H9 (cell line): ENCODE measurements around the gene SEMA5A. TPM values are rescaled to one million over a fixed set of nuclear protein-coding genes. Genes with fewer than 3 reads are reported as not detected.

Experiments
- DNase-seq: peaks from one replicate; pipeline ENCODE4 v3.0.0-alpha.2; 2017
- H2AFZ ChIP-seq: one replicate; pipeline ENCODE4 v1.6.1; 2013; ENCODE audit warnings: mild to moderate bottlenecking, low read length, control low read depth, moderate library complexity
- H2AK5ac ChIP-seq: 2 replicates; pipeline ENCODE4 v1.6.1; 2013; ENCODE audit warnings: low read length, control low read depth, mixed read lengths; ENCODE audit not compliant: insufficient read length
- H2BK120ac ChIP-seq: one replicate; pipeline ENCODE4 v1.6.1; 2013; ENCODE audit warnings: low read depth, mild to moderate bottlenecking, low read length, control low read depth, inconsistent platforms; ENCODE audit not compliant: poor library complexity, severe bottlenecking
- H2BK12ac ChIP-seq: 2 replicates; pipeline ENCODE4 v1.6.1; 2013; ENCODE audit warnings: low read length, control low read depth, mixed read lengths, low read depth; ENCODE audit not compliant: insufficient read length
- H2BK15ac ChIP-seq: 2 replicates; pipeline ENCODE4 v1.6.1; 2013; ENCODE audit warnings: low read depth, low read length, control low read depth
- H2BK20ac ChIP-seq: one replicate; pipeline ENCODE4 v1.6.1; 2013; ENCODE audit warnings: low read depth, mild to moderate bottlenecking, low read length, control low read depth, inconsistent platforms; ENCODE audit not compliant: poor library complexity, severe bottlenecking
- H2BK5ac ChIP-seq: 2 replicates; pipeline ENCODE4 v1.6.1; 2013; ENCODE audit warnings: low read length, control low read depth, mixed read lengths; ENCODE audit not compliant: insufficient read length
- H3K14ac ChIP-seq: 2 replicates; pipeline ENCODE4 v1.6.1; 2013; ENCODE audit warnings: low read length, control low read depth; ENCODE audit not compliant: insufficient read depth
- H3K18ac ChIP-seq: 2 replicates; pipeline ENCODE4 v1.6.1; 2013; ENCODE audit warnings: low read depth, mild to moderate bottlenecking, mixed read lengths, low read length, control low read depth; ENCODE audit not compliant: insufficient read length
- H3K23ac ChIP-seq: 2 replicates; pipeline ENCODE4 v1.6.1; 2013; ENCODE audit warnings: low read length, control low read depth, mixed read lengths, low read depth; ENCODE audit not compliant: insufficient read length
- H3K23me2 ChIP-seq: 2 replicates; pipeline ENCODE4 v1.6.1; 2013; ENCODE audit warnings: low read depth, mild to moderate bottlenecking, mixed read lengths, low read length, control low read depth; ENCODE audit not compliant: insufficient read length, poor library complexity, severe bottlenecking
- H3K27ac ChIP-seq: 2 replicates; pipeline ENCODE4 v1.5.1; 2013; ENCODE audit warnings: low read length, control low read depth, mixed read lengths, low read depth; ENCODE audit not compliant: insufficient read length
- H3K27me3 ChIP-seq: 2 replicates; pipeline ENCODE4 v1.6.1; 2013; ENCODE audit warnings: low read length, control low read depth, inconsistent platforms; ENCODE audit not compliant: insufficient read depth
- H3K4ac ChIP-seq: 2 replicates; pipeline ENCODE4 v1.6.1; 2013; ENCODE audit warnings: low read depth, mild to moderate bottlenecking, control low read depth, inconsistent platforms, low read length, moderate library complexity
- H3K4me1 ChIP-seq: 2 replicates; pipeline ENCODE4 v1.6.1; 2013; ENCODE audit warnings: low read length, control low read depth, inconsistent platforms; ENCODE audit not compliant: insufficient read depth
- H3K4me2 ChIP-seq: 2 replicates; pipeline ENCODE4 v1.6.1; 2013; ENCODE audit warnings: low read length, control low read depth, mixed read lengths; ENCODE audit not compliant: insufficient read length, insufficient read depth
- H3K56ac ChIP-seq: 2 replicates; pipeline ENCODE4 v1.6.1; 2013; ENCODE audit warnings: low read depth, mild to moderate bottlenecking, mixed read lengths, low read length, control low read depth; ENCODE audit not compliant: insufficient read length
- H3K79me1 ChIP-seq: 2 replicates; pipeline ENCODE4 v1.6.1; 2013; ENCODE audit warnings: low read depth, mild to moderate bottlenecking, moderate library complexity, low read length, control low read depth, inconsistent platforms; ENCODE audit not compliant: insufficient read depth, poor library complexity, severe bottlenecking
- H3K79me2 ChIP-seq: 2 replicates; pipeline ENCODE4 v1.6.1; 2013; ENCODE audit warnings: low read length, control low read depth, inconsistent platforms; ENCODE audit not compliant: insufficient read depth
- H3K9ac ChIP-seq: 2 replicates; pipeline ENCODE4 v1.6.1; 2013; ENCODE audit warnings: low read length, control low read depth, mixed read lengths; ENCODE audit not compliant: insufficient read length; ENCODE audit errors: extremely low read depth
- H3K9me3 ChIP-seq: one replicate; pipeline ENCODE4 v1.6.1; 2013; ENCODE audit warnings: low read depth, low read length, inconsistent platforms; ENCODE audit not compliant: control insufficient read depth
- H3T11ph ChIP-seq: one replicate; pipeline ENCODE4 v1.6.1; 2013; ENCODE audit warnings: mild to moderate bottlenecking, low read length, control low read depth, inconsistent platforms
- H4K20me1 ChIP-seq: one replicate; pipeline ENCODE4 v1.6.1; 2013; ENCODE audit not compliant: control insufficient read depth, insufficient read length, insufficient read depth
- H4K5ac ChIP-seq: 2 replicates; pipeline ENCODE4 v1.6.1; 2013; ENCODE audit warnings: low read depth, mild to moderate bottlenecking, mixed read lengths, low read length, control low read depth; ENCODE audit not compliant: insufficient read length
- H4K8ac ChIP-seq: replicated peaks from 2 replicates; pipeline ENCODE4 v1.6.1; 2013; ENCODE audit warnings: low read length, control low read depth, mixed read lengths, low read depth; ENCODE audit not compliant: insufficient read length
- H4K91ac ChIP-seq: 2 replicates; pipeline ENCODE4 v1.6.1; 2013; ENCODE audit warnings: low read depth, mild to moderate bottlenecking, moderate library complexity, mixed read lengths, low read length, control low read depth; ENCODE audit not compliant: insufficient read length
- H3K27ac Mint-ChIP-seq, 3 experiments: 2 replicates in 2 of 3; 3 replicates in 1 of 3; pipeline ENCODE4 v1.8.0; 2020 to 2021; ENCODE audit warnings: mixed read lengths in 3 of 3, mild to moderate bottlenecking in 1 of 3, moderate library complexity in 1 of 3
- H3K27me3 Mint-ChIP-seq: 2 replicates; pipeline ENCODE4 v1.8.0; 2021; ENCODE audit warnings: low read depth, mild to moderate bottlenecking, moderate library complexity, mixed read lengths
- H3K36me3 Mint-ChIP-seq, 3 experiments: 2 replicates in 2 of 3; 3 replicates in 1 of 3; pipeline ENCODE4 v1.8.0; 2020 to 2021; ENCODE audit warnings: low read depth in 3 of 3, mixed read lengths in 3 of 3; ENCODE audit not compliant: insufficient read depth in 1 of 3
- H3K4me1 Mint-ChIP-seq, 2 experiments: 2 replicates each; pipeline ENCODE4 v1.8.0; 2020; ENCODE audit warnings: mixed read lengths in 2 of 2
- H3K4me3 Mint-ChIP-seq, 2 experiments: 2 replicates in 1 of 2; 3 replicates in 1 of 2; pipeline ENCODE4 v1.8.0; 2020 to 2021; ENCODE audit warnings: mild to moderate bottlenecking in 2 of 2, mixed read lengths in 2 of 2, moderate library complexity in 1 of 2
- H3K9me3 Mint-ChIP-seq, 2 experiments: 2 replicates in 1 of 2; 3 replicates in 1 of 2; pipeline ENCODE4 v1.8.0; 2020; ENCODE audit warnings: mild to moderate bottlenecking in 2 of 2, mixed read lengths in 2 of 2, moderate library complexity in 1 of 2
- WGBS: extraction: QIAGEN DNeasy Blood & Tissue Kit; methylation state at CpG from one replicate; pipeline ENCODE4 v1.1.7; 2013; ENCODE audit warnings: missing lambda C conversion rate, low lambda C conversion rate, mixed read lengths; ENCODE audit not compliant: insufficient read length; ENCODE audit errors: extremely low coverage; 5-methylcytosine and 5-hydroxymethylcytosine counted together
- total RNA-seq: library from RNA; stranded (reverse); gene quantifications from 2 replicates; pipeline ENCODE4 v1.2.1, GENCODE V29; 2021
- TF ChIP-seq, protein P1 (sequence below): fragments of 200-600 bp; sonication (generic); conservative IDR thresholded peaks from 3 replicates; pipeline ENCODE4 v1.8.0; 2021; ENCODE audit warnings: antibody characterized with exemption, mild to moderate bottlenecking

Gene SEMA5A
- total RNA-seq, 1 experiment from 2014 or later, result 4.3 TPM

DNA sequence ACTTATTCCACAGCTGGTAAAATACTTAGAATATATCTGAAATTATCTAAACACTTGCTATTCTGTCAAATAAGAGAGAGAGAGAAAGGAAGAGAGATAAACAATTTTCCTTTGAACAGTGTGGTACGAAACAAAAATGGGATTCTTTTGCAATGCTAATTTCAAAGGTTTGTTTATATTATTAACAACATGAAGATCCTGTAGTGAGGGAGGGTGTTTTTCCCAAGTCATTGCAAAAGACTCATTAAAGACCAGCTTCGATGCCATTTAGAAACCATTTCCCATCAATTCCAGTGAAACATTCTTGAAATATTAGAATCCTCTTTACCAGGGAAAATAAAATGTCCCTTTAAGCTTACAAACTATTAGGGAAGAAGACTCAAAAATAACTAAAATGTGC lies 505.4 kb downstream of the SEMA5A start:
- Histone ChIP-seq H4K8ac (no peak overlapping the region), H3K4me1 (no peaks in the 10 kb centered on the region; the same call in 1 of the 2 replicates), H3K4ac (no peak overlapping the region), H3T11ph (no peak overlapping the region), H3K27ac (no peak overlapping the region), H2BK5ac (no peak overlapping the region), H2AK5ac (no peak overlapping the region), H3K79me2 (no peaks in the 10 kb centered on the region), H2BK15ac (no peak overlapping the region), H2BK120ac (no peak overlapping the region), H3K27me3 (no peaks in the 10 kb centered on the region), H4K20me1 (no peaks in the 10 kb centered on the region), H2BK20ac (no peak overlapping the region), H3K23ac (no peak overlapping the region), H3K9ac (no peak overlapping the region), H3K14ac (no peak overlapping the region), H3K56ac (no peak overlapping the region), H3K23me2 (no peaks in the 10 kb centered on the region), H3K9me3 (no peaks in the 10 kb centered on the region), H2AFZ (no peak overlapping the region), H4K5ac (no peak overlapping the region), H3K18ac (no peak overlapping the region), H4K91ac (no peak overlapping the region), H2BK12ac (no peak overlapping the region), H3K4me2 (no peak overlapping the region), H3K79me1 (no peaks in the 10 kb centered on the region)
- DNase-seq, result no peak
- Mint-ChIP-seq H3K36me3 (peaks cover 0 to 10% (median 6%) of the 10 kb centered on the region in 3 experiments; a peak in 3 of 7 replicates), H3K4me1 (peaks cover 16 to 20% of the 10 kb centered on the region in 2 experiments), H3K27me3 (peaks cover 33% of the 10 kb centered on the region), H3K27ac (no peak overlapping the region; a peak in 1 of 7 replicates), H3K9me3 (no peaks in the 10 kb centered on the region), H3K4me3 (no peak overlapping the region)
- TF ChIP-seq, protein P1, sequence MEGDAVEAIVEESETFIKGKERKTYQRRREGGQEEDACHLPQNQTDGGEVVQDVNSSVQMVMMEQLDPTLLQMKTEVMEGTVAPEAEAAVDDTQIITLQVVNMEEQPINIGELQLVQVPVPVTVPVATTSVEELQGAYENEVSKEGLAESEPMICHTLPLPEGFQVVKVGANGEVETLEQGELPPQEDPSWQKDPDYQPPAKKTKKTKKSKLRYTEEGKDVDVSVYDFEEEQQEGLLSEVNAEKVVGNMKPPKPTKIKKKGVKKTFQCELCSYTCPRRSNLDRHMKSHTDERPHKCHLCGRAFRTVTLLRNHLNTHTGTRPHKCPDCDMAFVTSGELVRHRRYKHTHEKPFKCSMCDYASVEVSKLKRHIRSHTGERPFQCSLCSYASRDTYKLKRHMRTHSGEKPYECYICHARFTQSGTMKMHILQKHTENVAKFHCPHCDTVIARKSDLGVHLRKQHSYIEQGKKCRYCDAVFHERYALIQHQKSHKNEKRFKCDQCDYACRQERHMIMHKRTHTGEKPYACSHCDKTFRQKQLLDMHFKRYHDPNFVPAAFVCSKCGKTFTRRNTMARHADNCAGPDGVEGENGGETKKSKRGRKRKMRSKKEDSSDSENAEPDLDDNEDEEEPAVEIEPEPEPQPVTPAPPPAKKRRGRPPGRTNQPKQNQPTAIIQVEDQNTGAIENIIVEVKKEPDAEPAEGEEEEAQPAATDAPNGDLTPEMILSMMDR, result no peak
- no CpG with 5 or more reads among the region's 2 CpGs for WGBS
